Choroid plexus epithelial cell (primary cell): ENCODE data around the gene RXRA.

Source experiments
- DNase-seq: peaks from one replicate; pipeline ENCODE4 v3.0.0-alpha.2; 2010; ENCODE audit warnings: low read depth
- H3K4me3 ChIP-seq: 2 replicates; pipeline ENCODE4 v1.5.1; 2011; ENCODE audit warnings: low read depth, mild to moderate bottlenecking, control low read depth, low read length, moderate library complexity
- TF ChIP-seq, protein P1 (sequence below): conservative IDR thresholded peaks from 2 replicates; pipeline ENCODE4 v1.5.1; 2011; ENCODE audit warnings: low read depth, mild to moderate bottlenecking, control low read depth, inconsistent platforms, low read length, moderate library complexity

RXRA gene

DNA sequence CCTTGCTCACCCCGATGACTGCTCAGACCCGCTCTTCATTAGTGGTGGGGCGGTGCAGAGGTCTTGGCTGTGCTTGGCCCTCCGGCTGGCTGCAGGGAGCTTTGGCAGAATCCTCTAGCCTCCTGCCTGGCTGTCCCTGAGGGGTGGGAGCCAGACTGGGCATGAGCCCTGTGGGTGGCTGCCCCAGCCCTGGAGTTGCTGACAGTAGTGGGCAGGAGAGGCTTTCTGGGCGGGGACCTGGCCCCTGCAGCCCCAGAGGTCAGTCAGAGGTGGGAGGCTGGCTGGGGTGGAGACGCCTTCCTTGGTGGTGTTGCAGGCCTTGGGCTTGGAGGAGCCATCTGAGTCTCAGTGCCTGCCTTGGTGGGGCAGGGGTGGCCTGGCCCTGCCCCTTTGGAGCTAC, 146.0 kb downstream of the RXRA start:
- DNase-seq: no peak
- TF ChIP-seq, protein P1, sequence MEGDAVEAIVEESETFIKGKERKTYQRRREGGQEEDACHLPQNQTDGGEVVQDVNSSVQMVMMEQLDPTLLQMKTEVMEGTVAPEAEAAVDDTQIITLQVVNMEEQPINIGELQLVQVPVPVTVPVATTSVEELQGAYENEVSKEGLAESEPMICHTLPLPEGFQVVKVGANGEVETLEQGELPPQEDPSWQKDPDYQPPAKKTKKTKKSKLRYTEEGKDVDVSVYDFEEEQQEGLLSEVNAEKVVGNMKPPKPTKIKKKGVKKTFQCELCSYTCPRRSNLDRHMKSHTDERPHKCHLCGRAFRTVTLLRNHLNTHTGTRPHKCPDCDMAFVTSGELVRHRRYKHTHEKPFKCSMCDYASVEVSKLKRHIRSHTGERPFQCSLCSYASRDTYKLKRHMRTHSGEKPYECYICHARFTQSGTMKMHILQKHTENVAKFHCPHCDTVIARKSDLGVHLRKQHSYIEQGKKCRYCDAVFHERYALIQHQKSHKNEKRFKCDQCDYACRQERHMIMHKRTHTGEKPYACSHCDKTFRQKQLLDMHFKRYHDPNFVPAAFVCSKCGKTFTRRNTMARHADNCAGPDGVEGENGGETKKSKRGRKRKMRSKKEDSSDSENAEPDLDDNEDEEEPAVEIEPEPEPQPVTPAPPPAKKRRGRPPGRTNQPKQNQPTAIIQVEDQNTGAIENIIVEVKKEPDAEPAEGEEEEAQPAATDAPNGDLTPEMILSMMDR: no peak
- no peak overlapping the region for H3K4me3 ChIP-seq

DNA sequence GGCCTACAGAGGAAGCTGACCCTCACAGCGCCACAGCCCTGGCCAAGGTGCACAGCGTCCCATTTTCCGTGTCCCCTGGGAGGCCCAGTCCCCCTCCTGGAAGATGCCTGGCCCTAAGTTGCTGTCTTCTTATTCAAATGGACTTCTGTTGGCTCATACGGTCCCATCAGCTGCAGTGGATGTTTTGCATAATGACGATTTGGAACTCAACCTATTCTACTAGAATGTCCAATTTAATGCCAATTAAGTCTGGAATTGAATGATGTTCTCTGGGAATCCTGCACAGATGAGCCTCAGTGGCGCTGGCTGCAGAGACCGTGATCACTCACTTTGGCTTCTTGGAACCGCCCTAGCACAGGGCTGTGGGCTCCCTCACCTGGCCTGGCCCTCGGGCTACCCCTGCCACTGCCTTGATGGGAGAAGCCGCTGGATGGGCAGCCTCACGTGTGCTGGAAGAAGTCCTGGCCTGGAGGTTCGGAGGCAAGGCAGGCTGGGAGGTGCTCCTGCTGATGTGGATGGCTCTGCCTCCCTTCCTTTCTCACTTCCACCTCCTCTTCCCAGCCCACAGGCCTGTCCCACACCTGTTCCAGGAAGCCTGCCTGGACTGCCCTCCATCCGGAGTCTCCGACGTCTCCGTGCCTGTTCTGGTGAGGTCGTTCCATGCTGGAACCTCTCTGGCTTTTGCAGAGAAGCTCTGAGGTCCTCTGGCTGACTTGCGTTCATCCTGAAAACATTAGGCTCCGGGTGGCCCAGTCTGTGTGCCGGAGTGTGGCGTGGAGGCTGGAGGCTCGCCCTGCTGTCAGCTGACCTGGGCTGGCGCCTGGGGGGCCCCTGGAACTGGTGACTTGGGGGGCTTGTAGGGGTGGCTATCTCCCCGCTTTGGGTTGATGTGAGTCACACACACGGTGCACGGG, 147.1 kb downstream of the RXRA start:
- DNase-seq: no peak
- no peak overlapping the region for H3K4me3 ChIP-seq
- TF ChIP-seq, protein P1: no peak

DNA sequence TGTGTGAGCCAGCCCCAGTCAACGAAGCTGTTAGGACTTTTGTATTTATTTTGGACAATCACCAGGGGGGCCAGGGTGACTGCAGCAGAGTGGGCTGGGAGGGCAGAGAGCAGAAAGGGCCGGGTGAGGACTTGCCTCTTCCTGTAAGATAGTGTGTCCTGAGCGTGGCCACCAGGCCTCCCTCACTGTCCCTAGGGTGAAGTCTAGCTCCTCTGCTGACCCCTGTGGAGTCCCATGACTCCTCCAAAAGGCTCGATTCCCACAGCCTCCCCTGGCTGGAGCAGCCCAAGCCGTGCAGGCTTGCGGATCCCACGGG, 147.8 kb downstream of the RXRA start:
- DNase-seq: peak; percentile 47
- TF ChIP-seq, protein P1: no peak
- H3K4me3 ChIP-seq: no peak overlapping the region

DNA sequence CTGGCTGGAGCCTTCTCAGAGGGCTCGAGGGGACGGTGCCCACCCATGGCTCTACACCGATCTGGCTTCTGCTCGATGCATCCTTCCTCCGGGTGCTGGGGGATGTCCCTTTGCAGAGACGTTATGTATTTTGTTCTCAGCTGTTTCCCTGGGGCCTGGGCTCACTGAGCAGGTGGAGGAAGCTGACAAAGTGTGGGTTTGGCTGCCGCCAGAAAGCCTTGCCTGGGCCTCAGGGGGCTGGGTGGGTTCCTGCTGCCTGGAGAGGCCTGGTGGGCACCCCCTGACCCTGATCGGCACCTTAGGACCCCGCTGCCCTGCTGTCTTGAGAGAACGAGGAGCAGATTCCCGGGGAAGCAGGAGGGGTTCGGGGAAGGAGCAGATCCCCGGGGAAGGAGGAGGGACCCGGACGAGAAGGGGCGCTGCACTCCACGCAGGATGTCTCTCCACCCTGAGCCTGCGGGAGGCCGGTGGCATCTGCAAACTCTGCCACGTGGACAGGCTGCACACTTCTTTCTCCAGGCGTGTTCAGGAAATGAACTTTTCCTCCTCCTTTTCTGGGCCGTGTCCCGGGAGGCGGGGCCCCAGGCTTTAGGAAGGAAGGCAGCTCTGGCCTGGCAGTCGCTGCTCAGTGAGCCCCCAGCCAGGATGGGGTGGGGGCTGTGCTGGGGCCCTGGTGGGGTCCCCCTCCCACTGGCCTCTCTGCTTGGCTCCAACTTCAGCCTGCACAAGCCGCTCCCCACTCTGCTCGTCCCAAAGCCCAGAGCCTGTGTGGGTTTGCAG, 148.9 kb downstream of the RXRA start:
- DNase-seq: peak; percentile 84
- TF ChIP-seq, protein P1: peak; percentile 34
- no peak overlapping the region for H3K4me3 ChIP-seq

DNA sequence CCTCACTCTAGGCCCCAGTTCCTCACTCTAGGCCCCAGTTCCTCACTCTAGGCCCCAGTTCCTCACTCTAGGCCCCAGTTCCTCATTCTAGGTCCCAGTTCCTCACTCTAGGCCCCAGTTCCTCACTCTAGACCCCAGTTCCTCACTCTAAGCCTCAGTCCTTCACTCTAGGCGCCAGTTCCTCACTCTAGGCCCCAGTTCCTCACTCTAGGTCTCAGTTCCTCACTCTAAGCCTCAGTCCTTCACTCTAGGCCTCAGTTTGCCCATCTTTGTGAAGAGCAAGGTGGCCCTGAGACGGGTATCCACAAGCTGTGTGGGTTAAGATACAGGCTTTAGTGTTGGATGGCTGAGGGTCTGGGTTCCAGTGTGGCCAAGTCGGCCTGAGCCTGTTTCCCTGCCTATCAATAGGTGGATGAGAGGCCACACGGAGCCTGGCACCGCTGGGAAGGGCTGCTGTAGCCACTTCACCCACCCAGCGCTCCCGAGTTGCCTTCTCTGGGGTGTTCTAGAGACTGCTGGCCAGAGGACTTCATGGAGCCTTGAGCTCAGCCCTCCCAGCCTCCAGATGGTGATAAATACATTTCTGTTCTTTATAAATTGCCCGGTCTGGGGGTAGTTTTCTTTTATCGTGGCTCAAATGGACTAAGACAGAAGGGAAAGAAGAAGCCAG, 150.2 kb downstream of the RXRA start:
- DNase-seq: no peak
- TF ChIP-seq, protein P1: no peak
- no peak overlapping the region for H3K4me3 ChIP-seq

DNA sequence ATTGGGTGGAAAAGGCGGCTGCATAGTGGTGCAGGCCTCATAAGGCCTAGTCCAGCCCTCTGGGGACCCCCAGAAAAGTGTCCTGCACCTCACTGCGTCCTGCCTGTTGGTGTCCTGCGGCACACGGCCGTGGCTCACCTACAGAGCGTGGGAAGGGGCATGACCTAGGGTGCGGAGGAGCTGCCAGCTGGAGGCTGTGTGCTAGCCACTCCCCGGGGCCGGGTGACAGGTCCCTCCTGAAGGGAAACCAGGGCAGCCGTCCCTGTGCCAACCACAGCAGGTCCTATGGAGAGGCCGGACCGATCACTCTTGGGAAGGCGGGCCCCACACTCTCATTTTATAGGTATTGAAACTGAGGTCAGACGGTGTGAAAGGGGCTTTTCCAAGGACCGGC, 150.7 kb downstream of the RXRA start:
- no peak for DNase-seq
- no peak overlapping the region for H3K4me3 ChIP-seq
- TF ChIP-seq, protein P1: no peak
